ENCODE results near the gene CCDC191. TPM values are rescaled to one million over a fixed set of nuclear protein-coding genes. Genes with fewer than 3 reads are reported as not detected.

CCDC191 gene
- total and polyA plus RNA-seq, 2 of the 4 experiments (the other 2 are of a cell fraction), result 0.72 to 1.1 TPM

DNA sequence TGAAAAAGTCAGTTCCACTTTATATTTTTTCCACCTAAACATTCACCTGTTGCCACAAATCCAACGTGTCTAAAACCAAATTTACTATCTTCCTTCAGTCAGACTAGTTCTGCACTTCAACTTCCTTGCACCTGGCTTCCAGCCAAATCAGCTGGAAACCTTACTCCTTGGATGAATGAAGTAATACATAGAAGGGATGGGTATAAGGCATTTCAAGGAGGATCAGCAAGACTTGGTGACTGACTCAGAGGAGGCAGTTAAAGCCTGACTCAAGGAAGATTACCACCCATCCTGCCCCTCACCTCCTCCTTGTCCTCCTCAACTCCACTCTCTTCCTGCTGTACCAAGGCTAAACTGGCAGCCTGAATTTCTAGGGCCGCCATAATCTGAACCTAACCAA, 37.3 kb upstream of the CCDC191 start:
- dilution Hi-C loops (cut with HindIII; ENCODE audit: low sequenced_read_pairs, unreplicated experiment) (no loop called here), in situ Hi-C loops (cut with MboI; ENCODE audit: low sequenced_read_pairs) (no loop called here), intact Hi-C loops (cut with micrococcal nuclease) (no loop called here)
- no peak overlapping the region for H3K4me3 ChIP-seq (ENCODE audit: insufficient read depth, low read depth, low read length)
- H2AK9ac ChIP-seq (replicated peaks; ENCODE audit: low read depth, low read length, poor library complexity), result no peak overlapping the region
- H3K4me2 ChIP-seq (ENCODE audit: low read depth, low read length), result no peak overlapping the region
- H4K20me1 ChIP-seq (ENCODE audit: insufficient read depth, low read length), result no peaks in the 10 kb centered on the region
- ChIA-PET CTCF (interaction anchor here (0.6 kb wide), 2 partner anchors 221 to 1801 kb away, joined by 3 read pairs; no protein-coding TSS in a partner anchor), POLR2A (ENCODE audit: unreplicated experiment) (no interaction called here)
- WGBS, 2 experiments (ENCODE audit: extremely low coverage in 2 of 2, insufficient read length in 1 of 2), result no CpG with 5 or more reads among the region's 2 CpGs
- no peak overlapping the region for H3K56ac ChIP-seq (ENCODE audit: extremely low read depth, insufficient read depth, low read length)
- H3K4me1 ChIP-seq (ENCODE audit: control insufficient read depth, insufficient read depth, low read length), result peaks cover 3% of the 10 kb centered on the region; the same call in 1 of the 2 replicates
- H2BK20ac ChIP-seq (ENCODE audit: low read depth, low read length), result no peak overlapping the region
- no peak overlapping the region for H3K27ac ChIP-seq (ENCODE audit: insufficient read depth, low read length)
- no peak overlapping the region for H3K4ac ChIP-seq (ENCODE audit: low read depth, low read length)
- peaks cover 1% of the 10 kb centered on the region; the same call in 1 of the 2 replicates for H3K36me3 ChIP-seq (ENCODE audit: control insufficient read depth, insufficient read depth, low read length)
- no peak overlapping the region for H4K91ac ChIP-seq (ENCODE audit: insufficient read depth, low read depth, low read length)
- H3K18ac ChIP-seq (ENCODE audit: low read depth, low read length), result no peak overlapping the region
- no peaks in the 10 kb centered on the region; the same call in 1 of the 2 replicates for H3K9me1 ChIP-seq (ENCODE audit: insufficient read depth, low read length)
- peak overlapping the region; percentile 5 for H2AFZ ChIP-seq (replicated peaks; ENCODE audit: low read length, poor library complexity)
- H3K9me3 ChIP-seq (ENCODE audit: control insufficient read depth, insufficient read depth, low read length), result no peaks in the 10 kb centered on the region
- peak; percentile 88 for ATAC-seq (ENCODE audit: low read depth)
- no peaks in the 10 kb centered on the region for H3K79me1 ChIP-seq (ENCODE audit: low read depth in 1 of 2, low read length in 2 of 2)
- no peak overlapping the region for H2BK15ac ChIP-seq (ENCODE audit: low read depth, low read length)
- no peak overlapping the region for H2AK5ac ChIP-seq (ENCODE audit: low read depth, low read length)
- no peak overlapping the region for H3K9ac ChIP-seq (ENCODE audit: low read depth, low read length)
- H3K27me3 ChIP-seq (ENCODE audit: control insufficient read depth, insufficient read depth, low read length), result no peaks in the 10 kb centered on the region
- no peak overlapping the region for H3K14ac ChIP-seq (replicated peaks; ENCODE audit: low read depth, low read length)
- no TSS peak for BruUV-seq (replicated peaks)
- DNase-seq, result peak; percentile 89
- no peak overlapping the region for H4K8ac ChIP-seq (ENCODE audit: low read depth in 2 of 2, low read length in 2 of 2)
- H2BK5ac ChIP-seq (ENCODE audit: low read depth, low read length, poor library complexity, severe bottlenecking), result no peak overlapping the region
- H3K23ac ChIP-seq (ENCODE audit: low read depth, low read length), result no peak overlapping the region
- no peak overlapping the region for H2BK120ac ChIP-seq (ENCODE audit: low read depth, low read length)
- H4K5ac ChIP-seq (ENCODE audit: low read depth, low read length), result no peak overlapping the region
- TF ChIP-seq, protein P1, sequence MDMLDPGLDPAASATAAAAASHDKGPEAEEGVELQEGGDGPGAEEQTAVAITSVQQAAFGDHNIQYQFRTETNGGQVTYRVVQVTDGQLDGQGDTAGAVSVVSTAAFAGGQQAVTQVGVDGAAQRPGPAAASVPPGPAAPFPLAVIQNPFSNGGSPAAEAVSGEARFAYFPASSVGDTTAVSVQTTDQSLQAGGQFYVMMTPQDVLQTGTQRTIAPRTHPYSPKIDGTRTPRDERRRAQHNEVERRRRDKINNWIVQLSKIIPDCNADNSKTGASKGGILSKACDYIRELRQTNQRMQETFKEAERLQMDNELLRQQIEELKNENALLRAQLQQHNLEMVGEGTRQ (IDR thresholded peaks at IDR 0.05; ENCODE audit: low read depth, low read length), result no peak
- TF ChIP-seq CEBPB (IDR thresholded peaks at IDR 0.05; ENCODE audit: low read depth, low read length), result peak; percentile 45; the same call in 1 of the 2 replicates
- no peak for TF ChIP-seq RFX5 (IDR thresholded peaks at IDR 0.05; ENCODE audit: low read depth, low read length)
- no peak for TF ChIP-seq RAD21 (IDR thresholded peaks at IDR 0.05; ENCODE audit: low read length)
